GM12878 (cell line): ENCODE results near the gene CHD5.

Experiments used
- ATF2 ChIP-seq: IDR thresholded peaks from 2 replicates; pipeline ENCODE4 v1.6.1; 2012; ENCODE audit warnings: low read length, inconsistent platforms
- BRCA1 ChIP-seq: IDR thresholded peaks from 2 replicates; pipeline ENCODE4 v1.6.1; 2011; ENCODE audit warnings: low read depth, low read length, improper control_type of control experiment
- CTCF ChIP-seq, 3 experiments: IDR thresholded peaks in 2 of 3; conservative IDR thresholded peaks in 1 of 3; 2 replicates each; pipeline ENCODE4 v1.5.1; 2011; ENCODE audit warnings: low read depth in 3 of 3, low read length in 3 of 3, mild to moderate bottlenecking in 3 of 3, control low read depth in 2 of 3, moderate library complexity in 2 of 3, inconsistent platforms in 1 of 3, mixed read lengths in 1 of 3; ENCODE audit not compliant: control insufficient read depth in 2 of 3, insufficient read depth in 1 of 3; ENCODE audit errors: extremely low read depth in 1 of 3
- FOXM1 ChIP-seq: IDR thresholded peaks from 2 replicates; pipeline ENCODE4 v1.6.1; 2012; ENCODE audit warnings: low read depth, mild to moderate bottlenecking, inconsistent platforms, low read length, moderate library complexity
- POLR2AphosphoS5 ChIP-seq: IDR thresholded peaks from 2 replicates; pipeline ENCODE4 v1.6.1; 2011; ENCODE audit warnings: mild to moderate bottlenecking, low read length, inconsistent platforms
- SPI1 ChIP-seq: IDR thresholded peaks from 2 replicates; pipeline ENCODE4 v1.6.1; 2011; ENCODE audit warnings: low read depth, mild to moderate bottlenecking, low read length, moderate library complexity, borderline replicate concordance; ENCODE audit not compliant: insufficient read depth
- TCF12 ChIP-seq: IDR thresholded peaks from 2 replicates; pipeline ENCODE4 v1.6.1; 2011; ENCODE audit warnings: low read depth, mild to moderate bottlenecking, low read length
- USF1 ChIP-seq: IDR thresholded peaks from 2 replicates; pipeline ENCODE4 v1.6.1; 2011; ENCODE audit warnings: borderline replicate concordance, low read depth, mild to moderate bottlenecking, moderate library complexity, mixed read lengths, low read length; ENCODE audit not compliant: insufficient read depth; ENCODE audit errors: extremely low read length
- USF2 ChIP-seq: IDR thresholded peaks from 2 replicates; pipeline ENCODE4 v1.6.1; 2011; ENCODE audit warnings: low read depth, low read length, improper control_type of control experiment, borderline replicate concordance
- ZBTB33 ChIP-seq: fragments of 450-650 bp; IDR thresholded peaks from 2 replicates; pipeline ENCODE4 v1.6.1; 2017; ENCODE audit warnings: mild to moderate bottlenecking
- ZNF274 ChIP-seq: IDR thresholded peaks from one replicate; pipeline ENCODE4 v1.8.0; 2011; ENCODE audit not compliant: insufficient read length, insufficient read depth

GRCh38 chr1:6125366-6125765, 54.8 kb downstream of the CHD5 start:
- TF ChIP-seq CTCF (IDR thresholded peaks at IDR 0.05 in 2 of 3, conservative IDR thresholded peaks at IDR 0.05 in 1 of 3; ENCODE audit: control insufficient read depth in 2 of 3, extremely low read depth in 1 of 3, insufficient read depth in 1 of 3, low read depth in 3 of 3, low read length in 3 of 3) (no peak), ATF2 (no peak), SPI1 (no peak), ZBTB33 (no peak), USF1 (no peak), BRCA1 (no peak), FOXM1 (no peak), ZNF274 (no peak), TCF12 (no peak), POLR2AphosphoS5 (no peak), USF2 (no peak)
